HK-2 (cell line): ENCODE measurements around the gene CSKMT.
"Not testable (repeated sequence)": the region's sequence is repeated elsewhere in the genome, so short reads cannot be mapped to it uniquely, and the experiment has no call there.

Source experiments
- DNase-seq: peaks from one replicate; pipeline ENCODE4 v3.0.0-alpha.2; 2018; ENCODE audit not compliant: unreplicated experiment

The CSKMT gene

DNA sequence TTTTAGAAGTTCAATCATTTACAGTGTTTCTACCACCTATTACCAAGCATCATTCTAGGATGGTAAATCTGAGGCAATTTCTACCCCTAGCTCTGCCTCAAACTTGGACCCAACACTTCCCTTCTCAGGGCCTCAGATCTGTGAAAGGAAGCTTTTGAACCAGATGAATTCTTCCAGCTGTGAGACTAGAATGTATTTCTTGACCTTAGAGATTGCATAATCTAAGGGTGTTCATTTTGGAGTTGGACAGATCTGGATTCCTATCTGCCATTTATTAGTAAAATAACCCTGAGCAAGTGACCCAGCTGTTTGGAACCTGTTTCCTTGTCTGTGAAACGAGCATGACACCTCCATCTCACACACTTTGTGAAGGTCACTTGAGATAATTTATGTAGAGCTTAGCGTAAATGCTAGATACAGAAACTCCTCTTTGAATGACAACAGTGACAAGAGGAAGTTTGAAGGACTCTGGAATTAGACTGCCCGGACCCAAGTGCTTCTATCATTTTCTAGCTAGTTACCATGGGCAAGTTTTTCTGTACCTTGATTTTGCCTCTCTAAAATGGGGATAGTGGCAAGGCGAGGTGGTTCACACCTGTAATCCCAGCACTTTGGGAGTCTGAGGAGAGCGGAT is 8.2 kb upstream of the CSKMT start:
- no peak for DNase-seq

DNA sequence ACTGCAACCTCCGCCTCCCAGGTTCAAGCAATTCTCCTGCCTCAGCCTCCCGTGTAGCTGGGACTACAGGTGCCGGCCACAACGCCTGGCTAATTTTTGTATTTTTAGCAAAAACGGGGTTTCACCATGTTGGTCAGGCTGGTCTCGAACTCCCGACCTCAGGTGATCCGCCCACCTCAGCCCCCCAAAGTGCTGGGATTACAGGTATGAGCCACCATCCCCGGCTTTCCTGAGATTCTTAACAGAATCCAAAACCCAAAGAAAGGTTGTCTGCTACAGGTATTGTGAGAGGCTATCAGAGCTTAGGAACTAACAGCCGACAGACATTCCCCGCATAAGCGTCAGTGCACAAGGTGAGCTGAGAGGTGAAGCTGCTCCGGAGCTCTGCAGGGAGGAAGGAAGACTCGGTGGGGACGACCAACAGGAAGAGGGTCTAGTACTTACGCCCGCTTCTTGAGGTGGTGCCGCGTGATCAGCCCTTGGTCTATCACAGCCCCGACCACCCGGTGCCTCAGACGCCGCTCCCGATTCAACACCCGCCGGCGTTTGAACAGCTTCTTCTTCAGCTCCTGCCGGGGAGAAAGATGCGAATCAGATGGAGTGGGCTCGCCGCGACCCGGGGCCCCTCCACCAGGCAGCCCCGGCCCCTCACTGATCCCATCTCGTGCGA is 572 bp upstream of the CSKMT start:
- peak; percentile 48 for DNase-seq

- DNase-seq: peak; percentile 57
These were observed 617 bp downstream of the CSKMT start for GRCh38 chr11:62665599-62666258.

GRCh38 chr11:62666259-62666926 is 1.3 kb downstream of the CSKMT start:
- no peak for DNase-seq

DNA sequence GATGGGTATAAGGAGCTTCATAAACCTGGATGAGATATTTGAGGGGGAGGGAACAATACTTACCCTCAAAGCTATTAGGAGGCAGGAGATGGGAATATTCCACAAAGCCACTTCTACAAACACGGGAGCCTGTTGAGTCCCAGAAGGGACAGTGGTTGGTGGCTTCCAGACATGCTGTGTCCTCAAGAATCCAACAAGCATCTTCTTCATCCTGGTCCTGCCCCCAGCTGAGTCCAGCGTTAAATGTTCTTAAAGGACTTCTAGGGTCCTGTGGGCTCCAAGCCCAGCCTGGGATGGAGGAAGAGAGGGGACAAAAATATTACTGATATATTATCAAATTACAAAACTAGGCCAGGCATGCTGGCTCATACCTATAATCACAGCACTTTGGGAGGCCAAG is 2.3 kb downstream of the CSKMT start:
- DNase-seq: no peak

DNA sequence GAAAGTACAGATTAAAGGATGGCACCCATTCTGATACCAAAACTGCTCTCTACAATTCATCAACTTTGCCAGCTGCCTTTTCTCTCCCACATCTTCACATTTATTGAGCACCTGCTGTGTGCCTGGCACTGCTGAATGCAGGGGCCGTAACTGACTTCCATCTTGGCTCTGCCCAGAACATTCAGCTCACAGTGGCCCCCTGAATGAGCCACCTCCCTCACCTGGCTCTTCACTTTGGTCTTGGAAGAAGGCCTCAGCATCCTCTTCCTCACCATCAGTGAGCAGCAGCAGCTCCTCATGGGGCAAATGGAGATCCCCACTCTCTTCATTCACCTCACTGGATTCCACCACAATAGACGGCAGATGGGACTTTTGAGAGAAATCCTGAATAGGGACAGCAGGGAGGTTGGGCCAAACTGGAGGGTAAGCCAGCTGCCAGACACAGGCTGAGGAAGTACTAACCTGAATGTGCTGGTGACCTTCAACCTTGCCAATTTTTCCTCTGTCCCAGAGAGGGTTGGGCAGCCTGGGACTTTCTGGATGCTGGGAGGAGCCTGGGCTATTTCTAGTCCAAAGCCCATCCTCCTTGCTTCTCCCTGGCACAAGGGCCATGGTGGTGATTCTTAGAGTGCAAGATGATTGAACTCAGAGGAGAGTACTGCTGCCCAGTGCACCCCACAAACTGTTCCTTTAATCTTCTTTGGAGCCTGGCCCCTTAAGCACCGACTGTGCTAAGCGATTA is 4.5 kb downstream of the CSKMT start:
- no peak for DNase-seq

GRCh38 chr11:62671236-62671607 is 6.1 kb downstream of the CSKMT start:
- no peak for DNase-seq

DNA sequence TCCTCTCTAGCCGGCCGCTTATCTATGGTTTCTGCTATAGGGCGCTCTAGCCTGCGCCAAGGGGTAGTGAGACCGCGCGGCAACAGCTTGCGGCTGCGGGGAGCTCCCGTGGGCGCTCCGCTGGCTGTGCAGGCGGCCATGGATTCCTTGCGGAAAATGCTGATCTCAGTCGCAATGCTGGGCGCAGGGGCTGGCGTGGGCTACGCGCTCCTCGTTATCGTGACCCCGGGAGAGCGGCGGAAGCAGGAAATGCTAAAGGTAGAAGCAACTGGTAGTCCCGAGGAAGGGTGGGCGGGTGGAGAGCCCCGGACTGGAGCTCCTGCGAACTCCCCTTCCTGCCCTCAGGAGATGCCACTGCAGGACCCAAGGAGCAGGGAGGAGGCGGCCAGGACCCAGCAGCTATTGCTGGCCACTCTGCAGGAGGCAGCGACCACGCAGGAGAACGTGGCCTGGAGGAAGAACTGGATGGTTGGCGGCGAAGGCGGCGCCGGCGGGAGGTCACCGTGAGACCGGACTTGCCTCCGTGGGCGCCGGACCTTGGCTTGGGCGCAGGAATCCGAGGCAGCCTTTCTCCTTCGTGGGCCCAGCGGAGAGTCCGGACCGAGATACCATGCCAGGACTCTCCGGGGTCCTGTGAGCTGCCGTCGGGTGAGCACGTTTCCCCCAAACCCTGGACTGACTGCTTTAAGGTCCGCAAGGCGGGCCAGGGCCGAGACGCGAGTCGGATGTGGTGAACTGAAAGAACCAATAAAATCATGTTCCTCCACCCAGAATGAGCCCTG is 6.7 kb downstream of the CSKMT start, which contains the start of the genes LBHD1 and UQCC3:
Gene LBHD1, minus strand, starts transcription at position 660 of the 782 bp plus-strand sequence. CDS start 2,236 bp downstream, outside the sequence.
Gene UQCC3, plus strand, starts transcription at position 66 of the 782 bp plus-strand sequence. Its CDS starts 73 bp downstream, at position 139.
- DNase-seq: peak; percentile 81

- DNase-seq: no peak
These were observed 8.0 kb downstream of the CSKMT start for GRCh38 chr11:62673196-62673525.

DNA sequence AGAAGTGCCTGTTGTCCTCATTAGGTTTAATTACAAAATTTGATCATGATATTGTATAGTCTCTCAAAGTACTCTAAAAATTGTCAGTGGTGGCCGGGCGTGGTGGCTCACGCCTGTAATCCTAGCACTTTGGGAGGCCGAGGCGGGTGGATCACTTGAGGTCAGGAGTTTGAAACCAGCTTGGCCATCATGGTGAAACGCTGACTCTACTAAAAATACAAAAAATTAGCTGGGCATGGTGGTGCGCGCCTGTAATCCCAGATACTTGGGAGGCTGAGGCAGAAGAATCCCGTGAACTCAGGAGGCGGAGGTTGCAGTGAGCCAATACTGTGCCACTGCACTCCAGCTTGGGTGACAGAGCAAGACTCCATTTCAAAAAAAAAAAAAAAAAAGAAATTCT is 10.3 kb downstream of the CSKMT start:
- not testable (repeated sequence) for DNase-seq

DNA sequence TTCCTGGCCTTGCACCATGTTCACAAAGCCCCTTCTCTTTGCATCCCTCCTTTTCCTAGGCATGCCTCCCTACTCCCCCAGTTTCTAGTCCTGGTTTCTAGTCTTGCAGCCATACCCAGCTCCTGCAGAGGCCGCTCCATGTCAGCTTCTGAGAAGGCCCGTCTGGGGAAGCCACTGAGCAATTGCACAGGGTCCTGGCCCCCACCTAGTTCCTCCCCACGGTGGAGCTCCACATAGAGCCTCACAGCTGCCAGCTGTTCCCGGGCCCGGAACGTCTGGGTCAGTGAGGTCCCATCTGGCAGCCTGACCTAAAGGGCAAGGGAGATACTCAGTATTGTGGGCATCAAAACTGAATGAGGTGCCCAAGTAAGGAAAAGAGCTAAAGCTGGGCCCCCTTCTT is 11.6 kb downstream of the CSKMT start:
- DNase-seq: no peak

DNA sequence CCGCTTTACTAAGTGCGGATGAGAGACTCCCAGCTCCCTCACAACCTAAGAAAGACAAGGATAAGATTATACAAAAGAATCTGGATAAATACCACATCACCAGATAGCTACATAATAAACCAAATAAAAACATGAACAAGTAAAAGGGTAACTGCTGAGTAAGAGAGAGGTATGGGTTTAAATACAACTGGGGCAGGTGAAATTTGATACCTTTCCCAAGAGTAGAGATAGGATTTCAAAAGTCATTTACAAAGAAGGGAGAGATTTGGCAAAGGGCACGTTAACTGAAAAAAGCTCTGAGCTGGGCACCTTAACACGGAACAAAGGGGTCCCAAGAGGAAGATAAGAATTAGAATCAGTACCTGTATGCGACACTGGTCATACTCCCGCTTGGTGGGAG is 12.0 kb downstream of the CSKMT start:
- no peak for DNase-seq

DNA sequence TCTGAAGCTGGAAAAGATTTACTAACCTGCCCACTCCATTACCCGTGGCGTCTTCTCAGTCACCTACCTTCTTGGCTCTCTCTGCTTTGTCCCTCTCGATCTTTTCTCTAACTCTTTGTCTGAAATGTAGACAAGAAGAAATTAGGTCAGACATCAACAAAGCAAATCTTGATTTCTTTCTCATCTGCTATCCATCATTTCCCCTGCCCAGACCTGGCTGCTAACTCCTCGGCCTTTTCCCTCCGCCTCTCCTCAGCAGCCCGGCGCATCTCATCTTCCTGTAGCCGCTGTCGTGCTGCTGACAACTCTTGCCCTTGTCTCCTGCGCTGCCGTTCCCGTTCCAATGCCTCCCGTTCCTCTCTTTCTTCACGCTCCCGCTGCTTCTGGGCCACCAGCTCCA is 12.6 kb downstream of the CSKMT start:
- no peak for DNase-seq

GRCh38 chr11:62678433-62678769 is 13.3 kb downstream of the CSKMT start:
- DNase-seq: no peak

- peak; percentile 79 for DNase-seq
These were observed 13.9 kb downstream of the CSKMT start, which contains the start of gene UBXN1 for GRCh38 chr11:62678770-62679696. UBXN1 (minus strand) TSS chr11:62679073; CDS start chr11:62678923, 150 bp downstream.

- no peak for DNase-seq
These were observed 15.7 kb downstream of the CSKMT start for GRCh38 chr11:62680825-62681240.

GRCh38 chr11:62682518-62682917 is 17.4 kb downstream of the CSKMT start:
- DNase-seq: no peak

- DNase-seq: no peak
These were observed 22.6 kb downstream of the CSKMT start for GRCh38 chr11:62687508-62688396.

GRCh38 chr11:62688491-62688890 is 23.4 kb downstream of the CSKMT start:
- no peak for DNase-seq
